HG03064 (cell line): Measurements from ENCODE around the gene TCHH.
"Not testable (repeated sequence)": the region's sequence is repeated elsewhere in the genome, so short reads cannot be mapped to it uniquely, and the experiment has no call there.

Experiments used
- ATAC-seq: cut with Tn5 transposase; IDR thresholded peaks from one replicate; pipeline ENCODE4 v1.9.1; 2021; ENCODE audit warnings: low read depth; ENCODE audit not compliant: unreplicated experiment

Gene TCHH

GRCh38 chr1:152112885-152113432 is 2.3 kb downstream of the TCHH start:
- no peak for ATAC-seq

GRCh38 chr1:152112101-152112884 is 3.0 kb downstream of the TCHH start:
- ATAC-seq = no peak

GRCh38 chr1:152111515-152111968 is 3.7 kb downstream of the TCHH start:
- ATAC-seq = no peak

- ATAC-seq = no peak
Measured at GRCh38 chr1:152110860-152111514, 4.3 kb downstream of the TCHH start.

- ATAC-seq = no peak
Measured at GRCh38 chr1:152110365-152110859, 4.8 kb downstream of the TCHH start.

GRCh38 chr1:152109998-152110294 is 5.3 kb downstream of the TCHH start:
- no peak for ATAC-seq

GRCh38 chr1:152109231-152109997 is 5.8 kb downstream of the TCHH start:
- ATAC-seq = no peak

GRCh38 chr1:152108882-152109222 is 6.4 kb downstream of the TCHH start:
- no peak for ATAC-seq

- no peak for ATAC-seq
Measured at GRCh38 chr1:152107984-152108881, 7.0 kb downstream of the TCHH start.

- ATAC-seq = no peak
Measured at GRCh38 chr1:152107031-152107983, 7.9 kb downstream of the TCHH start.

- no peak for ATAC-seq
Measured at GRCh38 chr1:152104854-152105253, 10.4 kb downstream of the TCHH start.

- ATAC-seq = no peak
Measured at GRCh38 chr1:152096931-152097330, 18.3 kb downstream of the TCHH start.

- no peak for ATAC-seq
Measured at GRCh38 chr1:152089014-152089674, 26.1 kb downstream of the TCHH start, which contains the start of gene TCHHL1. Gene TCHHL1, minus strand, starts transcription at chr1:152089064. Its CDS starts 921 bp downstream, at chr1:152088143.

- ATAC-seq = no peak
Measured at GRCh38 chr1:152086760-152087159, 28.5 kb downstream of the TCHH start.

GRCh38 chr1:152084853-152085252 is 30.4 kb downstream of the TCHH start:
- ATAC-seq = no peak

GRCh38 chr1:152081026-152081425 is 34.2 kb downstream of the TCHH start:
- ATAC-seq = not testable (repeated sequence)

GRCh38 chr1:152080494-152080893 is 34.8 kb downstream of the TCHH start:
- ATAC-seq = not testable (repeated sequence)

GRCh38 chr1:152078831-152079441 is 36.3 kb downstream of the TCHH start:
- no peak for ATAC-seq
